SH-SY5Y (cell line): ENCODE measurements around the gene ACTA2.

ENCODE experiments used
- GATA2 ChIP-seq: IDR thresholded peaks from 2 replicates; pipeline ENCODE4 v1.6.1; 2011; ENCODE audit warnings: mild to moderate bottlenecking, low read depth, low read length
- GATA3 ChIP-seq: IDR thresholded peaks from 2 replicates; pipeline ENCODE4 v1.6.1; 2011; ENCODE audit warnings: low read depth, mild to moderate bottlenecking, low read length, moderate library complexity

The ACTA2 gene

GRCh38 chr10:88923520-88923919, 29.1 kb downstream of the ACTA2 start:
- TF ChIP-seq GATA3 (no peak), GATA2 (no peak)

DNA sequence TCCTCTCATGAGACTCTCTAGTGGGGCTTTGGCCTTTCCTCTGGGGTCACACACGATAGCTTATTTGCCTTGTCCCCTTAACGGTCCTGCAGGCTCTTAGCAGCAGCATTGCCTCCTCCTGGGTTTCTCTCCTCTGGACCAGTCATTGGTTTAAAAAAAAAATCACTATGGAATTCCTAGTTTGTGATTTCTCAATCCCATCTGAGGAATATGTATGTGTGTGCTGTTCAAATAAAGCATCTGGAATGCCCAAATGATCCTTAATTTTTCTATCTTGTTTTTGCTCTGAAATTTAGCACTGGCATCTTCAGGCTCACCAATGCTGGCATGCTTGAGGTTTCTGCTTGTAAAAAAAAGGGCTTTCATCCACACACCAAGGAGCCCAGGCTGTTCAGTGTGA, 30.5 kb downstream of the ACTA2 start:
- no peak for TF ChIP-seq GATA3
- no peak for TF ChIP-seq GATA2

DNA sequence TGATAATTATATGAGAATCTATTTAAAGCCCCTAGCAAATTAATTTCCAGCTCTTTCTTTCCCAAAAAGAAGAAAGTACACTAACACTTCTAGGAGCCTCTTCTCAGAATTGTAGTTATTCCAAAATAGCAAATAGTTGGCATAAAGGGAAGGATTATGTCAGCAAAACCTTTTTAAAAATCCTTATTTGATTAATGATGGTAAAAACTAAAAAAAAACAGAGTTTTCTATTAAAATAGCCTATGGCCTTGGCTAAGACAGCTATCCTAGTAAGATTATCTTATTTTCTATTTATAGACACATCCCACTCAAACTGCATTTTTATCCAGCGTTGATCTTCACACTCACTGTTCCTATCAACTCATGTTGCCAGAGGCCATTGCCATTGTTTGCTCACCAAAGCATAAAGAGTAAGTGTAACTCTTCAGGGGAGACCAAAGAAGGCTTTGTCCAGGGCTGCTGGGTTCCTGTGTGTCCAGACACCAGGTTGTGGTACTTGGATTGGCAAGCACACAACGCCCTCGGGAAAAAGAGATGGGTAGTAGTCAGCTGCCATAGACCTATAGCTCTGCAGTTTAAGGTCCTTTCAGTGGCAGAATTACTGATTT, 31.5 kb downstream of the ACTA2 start:
- peak; percentile 61 for TF ChIP-seq GATA2
- 0 out of 2 replicates have a peak, but pooled peaks have one; percentile 11 for TF ChIP-seq GATA3

DNA sequence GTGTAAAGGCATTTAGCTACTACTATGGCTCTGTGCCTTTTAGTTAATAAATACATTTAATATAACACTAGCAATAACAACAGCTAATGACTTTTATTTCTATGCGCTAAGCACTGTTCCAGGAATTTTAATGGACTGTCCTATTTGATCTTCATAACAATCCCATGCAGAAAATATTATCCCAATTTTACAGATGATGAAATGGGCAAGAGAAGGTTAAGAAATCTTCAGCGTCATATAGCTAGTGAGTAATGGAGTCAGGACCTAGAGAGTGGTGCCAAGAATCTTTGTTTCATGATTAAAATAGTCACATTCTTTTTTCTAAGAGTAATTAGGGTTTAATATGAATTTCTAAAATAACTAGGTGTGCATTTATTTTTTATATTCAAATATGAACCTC, 32.4 kb downstream of the ACTA2 start:
- TF ChIP-seq GATA3 (no peak), GATA2 (no peak)

DNA sequence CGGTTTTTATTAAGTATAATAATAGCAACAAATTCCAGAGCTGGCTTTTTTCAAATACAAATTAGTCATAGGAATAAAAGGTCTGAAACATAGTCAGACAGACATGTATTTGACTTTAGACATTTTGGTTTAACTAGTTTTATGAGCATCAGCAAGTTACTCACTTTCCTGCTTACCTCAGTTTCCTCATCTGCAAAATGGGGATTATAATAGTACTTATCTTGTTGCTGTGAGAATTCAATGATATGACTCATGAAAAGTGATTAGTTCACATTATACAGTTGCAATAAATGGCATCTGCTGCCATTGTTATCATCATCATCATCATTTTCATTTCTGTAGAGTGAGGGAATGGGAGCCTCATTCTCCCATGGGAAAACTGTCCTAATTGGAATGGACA, 33.5 kb downstream of the ACTA2 start:
- TF ChIP-seq GATA3: no peak
- TF ChIP-seq GATA2: no peak

GRCh38 chr10:88918191-88918905, 34.2 kb downstream of the ACTA2 start:
- TF ChIP-seq GATA3: no peak
- TF ChIP-seq GATA2: no peak

- TF ChIP-seq GATA2 (no peak), GATA3 (no peak)
Observed at GRCh38 chr10:88916986-88917385, 35.6 kb downstream of the ACTA2 start.

DNA sequence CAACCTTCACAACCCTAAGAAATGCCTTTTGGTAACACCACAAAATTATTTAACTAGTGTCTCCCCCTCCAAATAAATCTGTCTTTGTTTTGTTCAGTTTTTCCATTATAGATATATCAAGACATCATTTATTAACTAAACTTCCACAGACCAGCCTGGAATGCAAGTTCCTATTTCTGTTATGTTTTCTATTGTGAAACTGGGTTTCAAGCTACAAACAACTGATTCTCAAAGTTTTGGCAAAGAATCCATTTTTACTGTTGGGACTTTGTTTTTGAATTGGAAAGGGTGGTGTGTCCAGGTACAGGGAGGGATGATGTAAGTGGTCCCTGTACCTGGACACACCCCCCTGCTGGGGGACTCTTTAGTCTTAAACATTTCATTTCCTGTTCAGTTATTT, 36.3 kb downstream of the ACTA2 start:
- no peak for TF ChIP-seq GATA2
- no peak for TF ChIP-seq GATA3

- TF ChIP-seq GATA3 (peak; percentile 35; the same call in 1 of the 2 replicates), GATA2 (peak; percentile 37; the same call in 1 of the 2 replicates)
Observed at GRCh38 chr10:88915781-88916180, 36.8 kb downstream of the ACTA2 start.

DNA sequence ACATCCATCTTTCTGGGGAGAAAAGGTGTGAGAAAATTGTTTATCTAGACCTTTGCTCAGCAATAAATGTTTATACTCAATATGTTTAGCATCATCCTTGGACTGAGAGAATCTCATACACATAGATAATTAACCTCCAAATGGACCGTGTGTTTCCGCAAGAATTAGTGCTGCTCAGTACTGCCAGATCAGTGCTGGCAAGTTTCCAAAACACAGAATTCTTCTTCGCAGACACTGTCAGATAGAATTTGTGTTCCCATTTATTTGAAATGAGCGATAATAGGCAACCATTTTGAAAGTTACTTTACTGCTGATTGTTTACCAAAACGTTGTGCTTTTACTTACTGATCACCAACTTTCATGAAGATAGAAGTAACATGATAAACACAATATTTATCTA, 38.8 kb downstream of the ACTA2 start:
- TF ChIP-seq GATA2 (no peak), GATA3 (no peak)

- TF ChIP-seq GATA3 (no peak), GATA2 (no peak)
Observed at GRCh38 chr10:88913127-88913526, 39.4 kb downstream of the ACTA2 start.

GRCh38 chr10:88911851-88912250, 40.7 kb downstream of the ACTA2 start:
- TF ChIP-seq GATA2: no peak
- TF ChIP-seq GATA3: no peak

DNA sequence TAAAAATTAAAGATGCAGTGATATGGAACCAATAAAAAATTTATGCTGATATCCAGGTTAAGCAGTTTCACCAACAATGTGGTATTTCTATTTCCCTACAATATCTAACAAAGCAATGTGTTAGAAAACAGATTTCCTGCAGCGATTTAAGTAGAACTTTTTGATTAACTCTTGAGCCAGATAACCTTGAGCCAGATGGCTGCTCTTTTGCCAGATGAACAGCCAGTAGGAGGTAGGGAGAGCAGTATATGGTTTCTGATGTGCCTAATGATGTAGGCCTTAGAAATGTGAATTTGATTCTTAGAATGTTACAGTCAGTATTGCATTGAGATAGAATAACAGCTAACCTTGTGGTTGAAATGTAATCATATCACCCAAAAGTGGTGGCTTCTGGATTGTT, 41.5 kb downstream of the ACTA2 start:
- TF ChIP-seq GATA3 (no peak), GATA2 (no peak)

GRCh38 chr10:88908194-88908593, 44.4 kb downstream of the ACTA2 start:
- TF ChIP-seq GATA2: no peak
- no peak for TF ChIP-seq GATA3

DNA sequence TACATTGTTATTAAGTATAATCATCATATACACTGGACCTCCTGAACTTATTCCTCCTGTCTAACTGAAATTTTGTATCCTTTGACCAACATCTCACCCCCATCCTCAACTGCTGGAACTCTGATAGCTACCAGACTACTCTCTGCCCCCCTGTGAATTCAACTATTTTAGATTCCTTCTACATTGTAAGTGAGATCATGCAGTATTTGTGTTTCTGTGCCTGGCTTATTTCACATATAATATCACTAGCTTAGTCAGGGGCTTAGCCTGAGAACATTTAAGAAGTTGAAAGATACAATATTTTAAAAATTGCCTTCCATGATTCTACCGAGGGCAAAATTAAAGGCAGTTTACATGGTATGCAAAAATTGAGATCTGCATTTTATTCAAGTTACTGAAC, 45.7 kb downstream of the ACTA2 start:
- TF ChIP-seq GATA2 (no peak), GATA3 (no peak)
